K562 (cell line): ENCODE data around the gene ARMC6. TPM values are rescaled to one million over a fixed set of nuclear protein-coding genes. Genes with fewer than 3 reads are reported as not detected.

Experiments used
- FOXA3 ChIP-seq, 2 experiments: fragments of 450-650 bp in 1 of 2; sonication (generic) in 1 of 2; formaldehyde crosslinking; IDR thresholded peaks in 1 of 2; conservative IDR thresholded peaks in 1 of 2; 2 replicates each; pipeline versions ENCODE4 v1.4.0 to v1.8.0; 2020 to 2022; ENCODE audit warnings: mild to moderate bottlenecking in 2 of 2, missing genetic modification reagents in 1 of 2
- L3MBTL2 ChIP-seq: fragments of 450-650 bp; IDR thresholded peaks from 2 replicates; pipeline ENCODE4 v1.6.1; 2016; ENCODE audit warnings: mild to moderate bottlenecking, moderate library complexity
- MBD2 ChIP-seq: sonication (generic); IDR thresholded peaks from 2 replicates; pipeline ENCODE4 v1.6.1; 2016; ENCODE audit warnings: low read depth, borderline replicate concordance
- MLX ChIP-seq, 2 experiments: fragments of 450-650 bp in 1 of 2; sonication (generic) in 1 of 2; formaldehyde crosslinking; conservative IDR thresholded peaks; 2 replicates each; pipeline versions ENCODE4 v1.4.0 to v1.8.1; 2020 to 2022; ENCODE audit warnings: mild to moderate bottlenecking in 1 of 2, missing genetic modification reagents in 1 of 2
- MTA2 ChIP-seq: fragments of 450-650 bp; IDR thresholded peaks from 2 replicates; pipeline ENCODE4 v1.6.1; 2016; ENCODE audit warnings: low read depth
- POLR2G ChIP-seq: fragments of 200-400 bp; formaldehyde crosslinking; IDR thresholded peaks from 2 replicates; pipeline ENCODE4 v1.6.1; 2017; ENCODE audit warnings: low read depth, mild to moderate bottlenecking, antibody characterized with exemption, low read length, moderate library complexity
- SMAD4 ChIP-seq: fragments of 250-450 bp; sonication (Bioruptor Pico); conservative IDR thresholded peaks from 2 replicates; pipeline ENCODE4 v1.8.0; 2021; ENCODE audit warnings: inconsistent platforms, mild to moderate bottlenecking, moderate library complexity
- SRSF1 ChIP-seq: fragments of 200-400 bp; formaldehyde crosslinking; IDR thresholded peaks from 2 replicates; pipeline ENCODE4 v1.6.1; 2017; ENCODE audit warnings: mild to moderate bottlenecking, low read depth, low read length, moderate library complexity
- TSC22D4 ChIP-seq: fragments of 450-650 bp; IDR thresholded peaks from 2 replicates; pipeline ENCODE4 v1.6.1; 2016; ENCODE audit warnings: missing genetic modification characterization, missing biosample characterization, control low read depth
- ZBTB33 ChIP-seq: sonication (generic); formaldehyde crosslinking; IDR thresholded peaks from 2 replicates; pipeline ENCODE4 v1.8.1; 2023; ENCODE audit warnings: mild to moderate bottlenecking, missing genetic modification reagents
- ZNF12 ChIP-seq: sonication (generic); formaldehyde crosslinking; IDR thresholded peaks from 2 replicates; pipeline ENCODE4 v1.4.0; 2020; ENCODE audit warnings: mild to moderate bottlenecking, missing genetic modification reagents
- ZNF143 ChIP-seq: sonication (generic); formaldehyde crosslinking; IDR thresholded peaks from 2 replicates; pipeline ENCODE4 v1.9.0; 2022; ENCODE audit warnings: mild to moderate bottlenecking, missing genetic modification reagents
- ZNF184 ChIP-seq: sonication (generic); formaldehyde crosslinking; IDR thresholded peaks from 2 replicates; pipeline ENCODE4 v1.5.0; 2020; ENCODE audit warnings: missing genetic modification reagents
- ZNF449 ChIP-seq: fragments of 250-450 bp; sonication (Bioruptor Pico); IDR thresholded peaks from 2 replicates; pipeline ENCODE4 v1.8.0; 2022; ENCODE audit warnings: moderate library complexity, mild to moderate bottlenecking, inconsistent platforms
- polyA plus RNA-seq, 8 experiments: library from polyadenylated mRNA; depleted of rRNA in 4 of 8; stranded (reverse) in 5 of 8; unstranded in 3 of 8; fragments of >200 nt; fragmentation: Nextera tagmentation in 2 of 8; fragmentation: Illumina TruSeq in 1 of 8; extraction: Ambion mirVana in 2 of 8; extraction: Trizol in 1 of 8; gene quantifications; 2 replicates each; pipeline versions ENCODE4 v1.2.1 to v1.2.3, GENCODE V29; 2011 to 2014; ENCODE audit warnings: inconsistent platforms in 1 of 8, missing spikeins in 1 of 8
- total RNA-seq, 7 experiments: library from RNA; depleted of rRNA in 6 of 7; stranded (reverse); fragments of >200 nt in 6 of 7; fragmentation: Illumina TruSeq in 2 of 7; extraction: Trizol in 2 of 7; gene quantifications; 2 replicates each; pipeline versions ENCODE4 v1.2.1 to v1.2.3, GENCODE V29; 2011 to 2021; ENCODE audit warnings: low replicate concordance in 1 of 7
- TF ChIP-seq, protein P1 (sequence below): sonication (generic); formaldehyde crosslinking; IDR thresholded peaks from 2 replicates; pipeline ENCODE4 v1.8.0; 2023; ENCODE audit warnings: mild to moderate bottlenecking, missing genetic modification reagents
- TF ChIP-seq, protein P2 (sequence below): sonication (generic); formaldehyde crosslinking; IDR thresholded peaks from 2 replicates; pipeline ENCODE4 v1.5.0; 2020; ENCODE audit warnings: missing genetic modification reagents

The ARMC6 gene
- total and polyA plus RNA-seq, 9 of the 15 experiments (the other 6 are each of a cell fraction or from before 2014, with no cell fraction given), result 2.1 to 93.4 (median 63.6) TPM

GRCh38 chr19:19063183-19064097 lies 30.0 kb downstream of the ARMC6 start, which contains the start of gene SLC25A42 (continued):
- TF ChIP-seq SMAD4 (CRISPR knock-in tag) (peak; percentile 44; the same call in 1 of the 2 replicates), ZNF449 (no peak), ZNF12 (CRISPR knock-in tag) (no peak), L3MBTL2 (peak; percentile 83), MBD2 (peak; percentile 99), POLR2G (peak; percentile 84), ZBTB33 (CRISPR knock-in tag) (no peak), ZNF184 (CRISPR knock-in tag) (no peak), FOXA3 (CRISPR knock-in tag; conservative IDR thresholded peaks at IDR 0.05 in 1 of 2, IDR thresholded peaks at IDR 0.05 in 1 of 2) (no peak), SRSF1 (no peak), MLX (CRISPR knock-in tag; conservative IDR thresholded peaks at IDR 0.05) (no peak), TSC22D4 (tag) (no peak), ZNF143 (CRISPR knock-in tag) (no peak), MTA2 (no peak)
- TF ChIP-seq, protein P1, sequence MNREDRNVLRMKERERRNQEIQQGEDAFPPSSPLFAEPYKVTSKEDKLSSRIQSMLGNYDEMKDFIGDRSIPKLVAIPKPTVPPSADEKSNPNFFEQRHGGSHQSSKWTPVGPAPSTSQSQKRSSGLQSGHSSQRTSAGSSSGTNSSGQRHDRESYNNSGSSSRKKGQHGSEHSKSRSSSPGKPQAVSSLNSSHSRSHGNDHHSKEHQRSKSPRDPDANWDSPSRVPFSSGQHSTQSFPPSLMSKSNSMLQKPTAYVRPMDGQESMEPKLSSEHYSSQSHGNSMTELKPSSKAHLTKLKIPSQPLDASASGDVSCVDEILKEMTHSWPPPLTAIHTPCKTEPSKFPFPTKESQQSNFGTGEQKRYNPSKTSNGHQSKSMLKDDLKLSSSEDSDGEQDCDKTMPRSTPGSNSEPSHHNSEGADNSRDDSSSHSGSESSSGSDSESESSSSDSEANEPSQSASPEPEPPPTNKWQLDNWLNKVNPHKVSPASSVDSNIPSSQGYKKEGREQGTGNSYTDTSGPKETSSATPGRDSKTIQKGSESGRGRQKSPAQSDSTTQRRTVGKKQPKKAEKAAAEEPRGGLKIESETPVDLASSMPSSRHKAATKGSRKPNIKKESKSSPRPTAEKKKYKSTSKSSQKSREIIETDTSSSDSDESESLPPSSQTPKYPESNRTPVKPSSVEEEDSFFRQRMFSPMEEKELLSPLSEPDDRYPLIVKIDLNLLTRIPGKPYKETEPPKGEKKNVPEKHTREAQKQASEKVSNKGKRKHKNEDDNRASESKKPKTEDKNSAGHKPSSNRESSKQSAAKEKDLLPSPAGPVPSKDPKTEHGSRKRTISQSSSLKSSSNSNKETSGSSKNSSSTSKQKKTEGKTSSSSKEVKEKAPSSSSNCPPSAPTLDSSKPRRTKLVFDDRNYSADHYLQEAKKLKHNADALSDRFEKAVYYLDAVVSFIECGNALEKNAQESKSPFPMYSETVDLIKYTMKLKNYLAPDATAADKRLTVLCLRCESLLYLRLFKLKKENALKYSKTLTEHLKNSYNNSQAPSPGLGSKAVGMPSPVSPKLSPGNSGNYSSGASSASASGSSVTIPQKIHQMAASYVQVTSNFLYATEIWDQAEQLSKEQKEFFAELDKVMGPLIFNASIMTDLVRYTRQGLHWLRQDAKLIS, result no peak
- TF ChIP-seq, protein P2, sequence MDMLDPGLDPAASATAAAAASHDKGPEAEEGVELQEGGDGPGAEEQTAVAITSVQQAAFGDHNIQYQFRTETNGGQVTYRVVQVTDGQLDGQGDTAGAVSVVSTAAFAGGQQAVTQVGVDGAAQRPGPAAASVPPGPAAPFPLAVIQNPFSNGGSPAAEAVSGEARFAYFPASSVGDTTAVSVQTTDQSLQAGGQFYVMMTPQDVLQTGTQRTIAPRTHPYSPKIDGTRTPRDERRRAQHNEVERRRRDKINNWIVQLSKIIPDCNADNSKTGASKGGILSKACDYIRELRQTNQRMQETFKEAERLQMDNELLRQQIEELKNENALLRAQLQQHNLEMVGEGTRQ (CRISPR knock-in tag), result no peak
